Activated T-cell treated with anti-CD3 and anti-CD28 coated beads, Interleukin-2, amount 50 U/mL, for 48 hours (primary cell): ENCODE measurements around the gene CAND2.
"Not testable (repeated sequence)": the region's sequence is repeated elsewhere in the genome, so short reads cannot be mapped to it uniquely, and the experiment has no call there.

ENCODE experiments used
- DNase-seq, 2 experiments: peaks; one replicate each; pipeline ENCODE4 v3.0.0-alpha.2; 2020

Gene CAND2

GRCh38 chr3:12832350-12833221 is 36.1 kb downstream of the CAND2 start:
- peak in 1 of 2 experiments; percentile 49 for DNase-seq

- peak; percentile 37 to 42 for DNase-seq
Measured at GRCh38 chr3:12833222-12834161, 37.0 kb downstream of the CAND2 start.

DNA sequence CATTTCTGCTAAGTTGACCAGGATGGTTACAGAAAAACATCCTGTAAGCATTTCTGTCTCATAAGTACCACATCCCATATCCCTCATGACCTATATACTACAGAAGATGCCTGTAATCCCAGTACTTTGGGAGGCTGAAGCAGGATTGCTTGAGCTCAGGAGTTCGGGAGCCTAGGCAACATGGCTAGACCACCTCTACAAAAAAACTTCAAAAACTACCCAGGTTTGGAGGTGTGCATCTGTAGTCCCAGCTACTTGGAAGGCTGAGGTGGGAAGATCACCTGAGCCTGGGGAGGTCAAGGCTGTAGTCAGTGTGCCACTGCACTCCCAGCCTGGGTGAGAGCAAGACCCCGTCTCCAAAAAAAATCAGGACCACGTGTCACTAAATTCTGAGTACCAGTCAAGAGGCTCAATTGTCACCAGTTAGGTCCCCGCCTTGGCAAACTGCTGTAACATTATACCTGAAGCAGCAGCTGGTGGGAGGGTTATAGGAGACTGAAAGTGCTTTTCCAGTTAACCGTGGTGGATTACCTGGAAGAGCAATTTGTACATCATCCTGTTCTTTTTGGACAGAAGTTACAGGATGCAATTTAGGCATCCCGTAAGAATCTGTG is 38.7 kb downstream of the CAND2 start:
- DNase-seq, result no peak

DNA sequence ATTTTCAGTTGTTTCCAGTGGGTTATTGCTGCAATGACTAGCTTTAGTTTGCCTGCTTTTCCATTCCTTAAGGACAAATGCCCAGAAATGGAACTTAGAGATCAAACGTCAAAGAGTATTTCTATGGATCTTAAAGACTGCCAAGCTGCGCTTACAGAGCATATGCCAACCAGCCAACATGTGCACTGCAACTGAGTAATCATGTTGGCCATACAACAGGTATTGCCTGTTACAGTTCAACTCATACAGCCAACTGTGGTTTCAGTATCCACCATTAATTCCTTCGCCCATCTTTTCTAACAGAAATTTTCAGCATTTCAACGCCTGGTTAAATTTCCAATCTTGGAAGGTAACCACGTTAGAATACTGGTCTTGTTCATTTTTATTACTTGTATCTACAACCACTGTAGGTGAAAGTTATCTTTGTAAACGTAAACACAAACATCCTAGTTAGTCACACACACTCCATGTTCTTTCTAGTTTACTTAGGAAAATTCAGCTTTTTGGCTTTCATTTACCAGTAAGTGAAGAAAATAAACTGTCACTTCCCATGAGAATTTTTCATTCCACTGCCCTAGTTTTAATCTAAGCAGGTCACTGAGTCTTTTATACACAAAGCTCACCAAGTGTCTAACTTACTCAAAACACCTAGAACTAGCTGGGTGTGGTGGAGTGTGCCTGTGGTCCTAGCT is 41.0 kb downstream of the CAND2 start:
- DNase-seq, result no peak

GRCh38 chr3:12838179-12838965 is 41.9 kb downstream of the CAND2 start:
- DNase-seq, result no peak

DNA sequence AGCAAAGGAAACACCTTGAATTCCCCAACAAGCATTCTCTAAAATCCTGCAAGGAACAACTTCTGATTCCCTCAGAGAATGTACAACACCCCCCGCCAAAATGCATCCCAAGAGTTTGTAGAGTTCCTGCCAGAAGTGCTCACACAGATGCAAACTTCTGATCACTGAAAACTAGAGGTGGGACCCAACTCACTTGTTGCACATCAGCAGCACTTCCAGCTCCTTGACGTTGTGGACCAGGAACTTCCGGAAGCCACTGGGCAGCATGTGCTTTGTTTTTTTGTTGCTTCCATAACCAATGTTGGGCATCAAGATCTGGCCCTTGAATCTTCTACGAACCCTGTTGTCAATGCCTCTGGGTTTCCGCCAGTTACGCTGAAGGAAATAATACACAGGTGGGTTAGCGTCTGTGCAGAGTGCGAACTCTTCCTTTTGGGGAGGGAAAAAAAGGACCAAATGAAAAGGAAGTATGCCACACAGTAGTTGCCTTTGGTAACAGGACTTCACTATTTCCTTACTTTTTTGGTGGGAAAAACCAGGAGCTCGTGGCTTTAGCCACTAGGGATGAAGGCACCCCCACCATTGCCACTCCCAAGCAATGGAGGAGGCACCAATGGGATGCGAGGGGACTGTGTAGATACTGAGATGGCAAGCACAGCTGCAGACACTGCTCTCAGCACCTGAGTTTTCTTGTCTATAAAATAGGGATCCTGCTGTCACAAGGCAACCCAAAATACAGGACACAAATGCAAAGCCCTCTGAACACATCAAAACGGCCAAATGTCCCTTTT is 42.9 kb downstream of the CAND2 start:
- DNase-seq, result no peak

GRCh38 chr3:12840148-12840547 is 43.7 kb downstream of the CAND2 start:
- not testable (repeated sequence) for DNase-seq

- DNase-seq, result no peak
Measured at GRCh38 chr3:12840591-12841148, 44.2 kb downstream of the CAND2 start.

GRCh38 chr3:12841149-12841969 is 44.9 kb downstream of the CAND2 start, which contains the start of gene RPL32:
TSS of gene RPL32 (minus strand) at chr3:12841565. CDS start at chr3:12840237, 1,328 bp downstream.
- DNase-seq, result peak; percentile 88 to 89

GRCh38 chr3:12841970-12842328 is 45.5 kb downstream of the CAND2 start:
- DNase-seq, result no peak

GRCh38 chr3:12842469-12842868 is 46.0 kb downstream of the CAND2 start:
- DNase-seq, result no peak

DNA sequence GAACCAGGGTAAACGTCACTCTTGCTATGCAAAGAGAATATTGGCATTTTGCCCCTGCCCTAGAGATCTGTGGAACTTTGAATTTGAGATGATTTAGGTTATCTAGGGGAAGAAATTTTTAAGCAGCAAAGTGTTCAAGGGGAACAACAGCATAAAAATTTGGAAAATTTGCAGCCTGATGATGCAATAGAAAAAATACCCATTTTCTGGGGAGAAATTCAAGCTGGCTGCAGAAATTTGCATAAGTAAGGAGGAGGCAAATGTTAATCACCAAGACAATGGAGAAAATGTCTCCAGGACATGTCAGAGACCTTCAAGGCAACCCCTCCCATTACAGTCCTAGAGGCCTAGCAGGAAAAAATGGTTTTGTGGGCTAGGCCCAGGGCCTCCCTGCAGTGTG is 49.3 kb downstream of the CAND2 start:
- no peak for DNase-seq

DNA sequence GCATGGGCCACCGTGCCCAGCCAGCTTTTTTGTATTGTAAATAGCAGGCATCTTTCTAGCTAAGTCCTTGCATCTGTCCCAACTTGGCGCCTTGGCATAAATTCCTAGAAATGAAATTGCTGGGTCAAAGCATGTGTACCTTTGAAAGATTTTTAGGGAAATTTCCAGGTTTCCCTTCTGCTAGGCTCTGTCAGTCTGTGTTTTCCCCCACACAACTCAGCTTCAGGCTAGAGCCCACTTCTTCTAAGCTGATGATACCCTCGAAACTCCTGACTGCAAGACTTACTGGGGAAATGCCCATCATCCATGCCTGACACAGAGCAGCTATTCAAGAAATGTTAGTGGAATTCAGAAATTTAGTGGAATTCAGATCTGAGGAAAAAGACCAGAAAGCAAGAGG is 55.7 kb downstream of the CAND2 start:
- DNase-seq, result no peak

DNA sequence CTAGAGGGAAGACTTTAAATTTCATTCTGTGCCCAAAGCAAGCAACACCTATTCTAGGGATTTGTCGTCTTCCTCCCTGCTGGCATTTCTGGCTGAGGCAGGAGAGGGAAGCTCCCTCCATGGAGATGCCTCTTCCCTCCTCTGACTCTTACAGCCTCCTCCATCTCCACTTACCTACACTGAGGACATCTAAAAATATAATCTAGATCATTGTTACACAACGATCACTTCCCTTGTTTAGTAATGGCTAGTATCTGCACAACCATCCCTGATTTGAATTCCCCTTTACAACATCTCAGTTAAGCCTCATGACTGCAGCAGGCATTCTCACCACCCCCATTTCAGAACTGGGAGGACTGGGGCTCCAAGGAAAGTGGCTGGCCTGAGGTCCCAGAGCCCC is 57.4 kb downstream of the CAND2 start:
- DNase-seq, result not testable (repeated sequence)

DNA sequence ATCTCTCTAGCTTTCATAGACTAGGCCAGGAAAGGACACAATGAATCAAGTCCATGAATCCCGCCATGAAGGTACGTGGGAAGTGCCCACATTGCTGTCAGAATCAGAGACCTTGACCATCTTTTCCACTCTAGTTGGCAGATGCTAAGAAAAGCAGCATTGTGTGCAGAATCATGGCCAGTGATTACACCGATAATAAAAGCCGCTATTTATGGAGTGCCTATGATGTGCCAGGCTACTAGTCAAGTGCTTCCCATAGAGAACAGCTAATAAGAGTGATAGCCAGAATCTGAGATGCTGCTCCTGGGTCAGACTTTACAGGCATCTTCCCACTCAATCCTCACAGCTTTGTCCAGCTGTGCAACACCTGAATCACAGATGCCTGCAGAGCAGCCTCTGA is 58.1 kb downstream of the CAND2 start:
- DNase-seq, result no peak

- DNase-seq, result no peak
Measured at GRCh38 chr3:12856626-12857025, 60.1 kb downstream of the CAND2 start.

DNA sequence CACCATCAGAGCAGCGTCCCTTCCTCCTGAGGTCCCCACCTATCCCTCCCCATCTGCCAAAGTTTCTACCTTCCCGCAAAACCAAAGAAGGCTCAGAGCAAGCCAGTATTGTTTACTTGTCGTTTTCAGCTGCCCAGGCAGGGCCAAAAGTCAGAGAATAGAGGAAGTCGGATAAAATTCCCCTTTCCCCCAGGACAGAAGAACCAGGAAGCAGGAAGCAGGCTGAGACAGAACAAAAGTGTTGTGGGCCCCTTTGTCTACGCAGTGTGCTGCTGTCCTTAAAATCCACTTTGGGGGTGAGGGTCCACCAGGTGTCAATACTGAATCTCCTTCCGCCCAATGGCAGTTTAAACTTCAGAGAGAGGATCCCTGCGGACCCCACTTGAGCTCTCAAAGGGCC is 63.4 kb downstream of the CAND2 start:
- DNase-seq, result no peak

GRCh38 chr3:12861611-12862010 is 65.1 kb downstream of the CAND2 start:
- DNase-seq, result no peak

DNA sequence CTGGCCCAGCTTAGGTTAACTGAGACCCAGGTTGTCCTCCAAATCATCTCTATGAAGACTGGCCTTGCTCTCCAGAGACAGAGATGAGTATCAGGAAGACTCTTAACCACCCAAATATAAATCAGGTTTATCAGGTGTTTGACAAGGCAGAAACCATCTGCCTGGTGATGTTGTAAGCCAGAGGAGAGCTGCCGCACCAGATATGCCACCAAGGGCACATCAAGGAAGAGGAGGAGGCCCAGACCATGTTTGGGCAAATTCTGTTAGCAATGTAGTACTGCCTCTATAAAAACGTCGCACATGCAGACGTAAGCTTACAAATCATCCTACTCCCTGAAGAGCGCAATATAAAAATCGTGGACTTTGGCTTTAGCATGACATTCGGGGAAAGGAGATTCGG is 65.9 kb downstream of the CAND2 start:
- DNase-seq, result no peak

DNA sequence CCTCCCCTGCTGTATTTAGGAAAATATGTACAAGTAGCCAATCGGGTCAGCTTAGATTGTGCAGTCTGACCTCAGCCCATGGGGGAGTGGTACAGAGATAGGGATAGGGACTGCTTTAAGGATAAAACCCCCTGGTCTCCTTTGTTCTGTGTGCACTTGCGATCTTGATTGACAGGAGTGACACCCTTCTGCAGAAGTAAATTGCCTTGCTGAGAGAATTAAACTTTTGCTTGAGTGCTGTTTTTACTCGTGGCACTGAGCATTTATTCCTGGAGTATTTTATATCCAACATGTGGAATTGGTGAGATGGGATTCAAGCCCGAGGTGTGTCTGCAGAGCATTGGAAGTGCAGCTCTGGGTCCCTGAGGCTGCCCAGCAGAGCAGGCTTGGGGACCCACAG is 68.8 kb downstream of the CAND2 start:
- no peak for DNase-seq
